Smooth muscle cell (in vitro differentiated cells): ENCODE data around the gene TROAP. TPM values are rescaled to one million over a fixed set of nuclear protein-coding genes. Genes with fewer than 3 reads are reported as not detected.

ENCODE experiments used
- DNase-seq: peaks from one replicate; lab custom pipeline; 2025; ENCODE audit not compliant: unreplicated experiment; lab: John Stamatoyannopoulos, UW
- H2AFZ ChIP-seq: fragments of 200-600 bp; sonication (generic); 2 replicates; pipeline ENCODE4 v1.6.0; 2016; ENCODE audit warnings: antibody characterized with exemption, low read depth, mild to moderate bottlenecking
- H3F3A ChIP-seq: fragments of 200-600 bp; sonication (generic); 2 replicates; pipeline ENCODE4 v1.6.0; 2017; ENCODE audit warnings: antibody characterized with exemption, low read depth
- H3K27ac ChIP-seq: fragments of 200-600 bp; sonication (generic); 2 replicates; pipeline ENCODE4 v1.5.1; 2016; ENCODE audit warnings: low read depth, mild to moderate bottlenecking
- H3K27me3 ChIP-seq: fragments of 200-600 bp; sonication (generic); 2 replicates; pipeline ENCODE4 v1.6.1; 2016; ENCODE audit warnings: low read depth, mild to moderate bottlenecking
- H3K36me3 ChIP-seq: fragments of 200-600 bp; sonication (generic); 2 replicates; pipeline ENCODE4 v1.5.1; 2016; ENCODE audit warnings: low read depth
- H3K4me1 ChIP-seq: fragments of 200-600 bp; sonication (generic); 2 replicates; pipeline ENCODE4 v1.5.1; 2016; ENCODE audit warnings: low read depth
- H3K4me2 ChIP-seq: fragments of 200-600 bp; sonication (generic); 2 replicates; pipeline ENCODE4 v1.6.0; 2016; ENCODE audit warnings: mild to moderate bottlenecking
- H3K4me3 ChIP-seq: fragments of 200-600 bp; sonication (generic); 2 replicates; pipeline ENCODE4 v1.5.1; 2016; ENCODE audit warnings: mild to moderate bottlenecking
- H3K79me2 ChIP-seq: fragments of 200-600 bp; sonication (generic); 2 replicates; pipeline ENCODE4 v1.6.0; 2016; ENCODE audit warnings: low read depth, mild to moderate bottlenecking
- H3K9ac ChIP-seq: fragments of 200-600 bp; sonication (generic); 2 replicates; pipeline ENCODE4 v1.6.0; 2016; ENCODE audit warnings: low read depth
- H3K9me3 ChIP-seq: fragments of 200-600 bp; sonication (generic); replicated peaks from 2 replicates; pipeline ENCODE4 v1.5.1; 2016; ENCODE audit warnings: low read depth
- H4K20me1 ChIP-seq: fragments of 200-600 bp; sonication (generic); 2 replicates; pipeline ENCODE4 v1.6.0; 2016; ENCODE audit warnings: low read depth
- WGBS: methylation state at CpG from one replicate; pipeline ENCODE4 v1.1.7; 2016; ENCODE audit warnings: low lambda C conversion rate; 5-methylcytosine and 5-hydroxymethylcytosine counted together
- polyA plus RNA-seq: library from polyadenylated mRNA; unstranded; fragments of >200 nt; fragmentation: Nextera tagmentation; extraction: Ambion mirVana; gene quantifications from 2 replicates; pipeline ENCODE4 v1.2.1, GENCODE V29; 2016
- total RNA-seq: library from RNA; depleted of rRNA; stranded (reverse); fragments of >200 nt; gene quantifications from 2 replicates; pipeline ENCODE4 v1.2.3, GENCODE V29; 2014
- TF ChIP-seq, protein P1 (sequence below): fragments of 200-600 bp; sonication (generic); IDR thresholded peaks from 2 replicates; pipeline ENCODE4 v1.5.1; 2017; ENCODE audit warnings: borderline replicate concordance, mild to moderate bottlenecking, antibody characterized with exemption; ENCODE audit not compliant: insufficient read depth, poor library complexity, severe bottlenecking

Gene TROAP, protein sequence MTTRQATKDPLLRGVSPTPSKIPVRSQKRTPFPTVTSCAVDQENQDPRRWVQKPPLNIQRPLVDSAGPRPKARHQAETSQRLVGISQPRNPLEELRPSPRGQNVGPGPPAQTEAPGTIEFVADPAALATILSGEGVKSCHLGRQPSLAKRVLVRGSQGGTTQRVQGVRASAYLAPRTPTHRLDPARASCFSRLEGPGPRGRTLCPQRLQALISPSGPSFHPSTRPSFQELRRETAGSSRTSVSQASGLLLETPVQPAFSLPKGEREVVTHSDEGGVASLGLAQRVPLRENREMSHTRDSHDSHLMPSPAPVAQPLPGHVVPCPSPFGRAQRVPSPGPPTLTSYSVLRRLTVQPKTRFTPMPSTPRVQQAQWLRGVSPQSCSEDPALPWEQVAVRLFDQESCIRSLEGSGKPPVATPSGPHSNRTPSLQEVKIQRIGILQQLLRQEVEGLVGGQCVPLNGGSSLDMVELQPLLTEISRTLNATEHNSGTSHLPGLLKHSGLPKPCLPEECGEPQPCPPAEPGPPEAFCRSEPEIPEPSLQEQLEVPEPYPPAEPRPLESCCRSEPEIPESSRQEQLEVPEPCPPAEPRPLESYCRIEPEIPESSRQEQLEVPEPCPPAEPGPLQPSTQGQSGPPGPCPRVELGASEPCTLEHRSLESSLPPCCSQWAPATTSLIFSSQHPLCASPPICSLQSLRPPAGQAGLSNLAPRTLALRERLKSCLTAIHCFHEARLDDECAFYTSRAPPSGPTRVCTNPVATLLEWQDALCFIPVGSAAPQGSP
- total RNA-seq (2.6 and 3.7 TPM in 2 replicates), polyA plus RNA-seq (8.5 and 10.2 TPM in 2 replicates)

DNA sequence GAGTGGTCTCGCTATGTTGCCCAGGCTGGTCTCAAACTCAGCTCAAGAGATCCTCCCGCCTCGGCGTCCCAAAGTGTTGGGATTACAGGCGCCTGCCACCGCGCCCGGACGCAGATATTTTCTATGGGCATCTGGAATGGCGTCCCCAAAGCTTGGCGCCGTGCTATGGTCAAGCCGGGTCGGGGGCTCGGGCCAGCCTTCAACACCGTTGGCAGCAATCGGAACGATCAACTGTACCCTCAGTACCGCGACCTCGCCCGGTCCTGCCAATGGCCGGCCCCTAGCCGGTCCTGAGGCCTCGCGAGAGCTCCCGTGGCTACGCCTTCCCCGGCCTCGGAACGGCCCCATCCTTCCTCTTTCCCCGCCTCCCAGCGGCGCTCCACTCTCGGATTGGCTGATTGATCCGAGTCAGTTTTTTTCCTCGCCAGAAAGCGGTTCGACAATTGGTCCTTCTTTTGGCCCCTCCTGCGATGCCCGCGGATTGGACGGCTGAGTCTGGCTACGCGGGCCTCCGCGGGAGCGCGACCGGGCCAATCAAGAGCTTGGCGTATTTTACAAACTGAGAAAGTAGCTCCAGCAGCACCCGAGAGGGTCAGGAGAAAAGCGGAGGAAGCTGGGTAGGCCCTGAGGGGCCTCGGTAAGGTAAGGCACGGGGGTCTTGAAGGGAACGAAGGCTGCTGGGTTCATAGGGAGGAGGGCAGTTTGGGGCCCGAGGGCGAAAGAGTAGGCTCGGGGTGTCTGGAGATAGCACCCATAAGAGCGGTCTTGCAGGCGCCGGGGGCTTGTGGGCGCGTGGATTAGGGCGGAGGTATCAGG, at the start of gene TROAP:
Gene TROAP (plus strand): TSS at position 548 of the 816 bp plus-strand sequence. CDS start 354 bp downstream, outside the sequence.
- peak; percentile 86 for DNase-seq
- no peaks in the 10 kb centered on the region for H3F3A ChIP-seq
- no peaks in the 10 kb centered on the region for H3K9me3 ChIP-seq
- H4K20me1 ChIP-seq = no peaks in the 10 kb centered on the region
- no peaks in the 10 kb centered on the region for H3K27me3 ChIP-seq
- H3K79me2 ChIP-seq = peaks cover 4% of the 10 kb centered on the region
- H3K36me3 ChIP-seq = no peaks in the 10 kb centered on the region
- H3K9ac ChIP-seq = peak within 1 kb of the TSS; percentile 67
- peak within 1 kb of the TSS; percentile 66 for H3K4me3 ChIP-seq
- 1% methylated on average over 65 of the region's 65 CpGs for WGBS
- peaks cover 7% of the 10 kb centered on the region for H3K4me1 ChIP-seq
- no peak within 1 kb of the TSS for H3K27ac ChIP-seq
- TF ChIP-seq, protein P1, sequence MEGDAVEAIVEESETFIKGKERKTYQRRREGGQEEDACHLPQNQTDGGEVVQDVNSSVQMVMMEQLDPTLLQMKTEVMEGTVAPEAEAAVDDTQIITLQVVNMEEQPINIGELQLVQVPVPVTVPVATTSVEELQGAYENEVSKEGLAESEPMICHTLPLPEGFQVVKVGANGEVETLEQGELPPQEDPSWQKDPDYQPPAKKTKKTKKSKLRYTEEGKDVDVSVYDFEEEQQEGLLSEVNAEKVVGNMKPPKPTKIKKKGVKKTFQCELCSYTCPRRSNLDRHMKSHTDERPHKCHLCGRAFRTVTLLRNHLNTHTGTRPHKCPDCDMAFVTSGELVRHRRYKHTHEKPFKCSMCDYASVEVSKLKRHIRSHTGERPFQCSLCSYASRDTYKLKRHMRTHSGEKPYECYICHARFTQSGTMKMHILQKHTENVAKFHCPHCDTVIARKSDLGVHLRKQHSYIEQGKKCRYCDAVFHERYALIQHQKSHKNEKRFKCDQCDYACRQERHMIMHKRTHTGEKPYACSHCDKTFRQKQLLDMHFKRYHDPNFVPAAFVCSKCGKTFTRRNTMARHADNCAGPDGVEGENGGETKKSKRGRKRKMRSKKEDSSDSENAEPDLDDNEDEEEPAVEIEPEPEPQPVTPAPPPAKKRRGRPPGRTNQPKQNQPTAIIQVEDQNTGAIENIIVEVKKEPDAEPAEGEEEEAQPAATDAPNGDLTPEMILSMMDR = no peak
- peak within 1 kb of the TSS; percentile 83 for H2AFZ ChIP-seq
- peak within 1 kb of the TSS; percentile 89 for H3K4me2 ChIP-seq

DNA sequence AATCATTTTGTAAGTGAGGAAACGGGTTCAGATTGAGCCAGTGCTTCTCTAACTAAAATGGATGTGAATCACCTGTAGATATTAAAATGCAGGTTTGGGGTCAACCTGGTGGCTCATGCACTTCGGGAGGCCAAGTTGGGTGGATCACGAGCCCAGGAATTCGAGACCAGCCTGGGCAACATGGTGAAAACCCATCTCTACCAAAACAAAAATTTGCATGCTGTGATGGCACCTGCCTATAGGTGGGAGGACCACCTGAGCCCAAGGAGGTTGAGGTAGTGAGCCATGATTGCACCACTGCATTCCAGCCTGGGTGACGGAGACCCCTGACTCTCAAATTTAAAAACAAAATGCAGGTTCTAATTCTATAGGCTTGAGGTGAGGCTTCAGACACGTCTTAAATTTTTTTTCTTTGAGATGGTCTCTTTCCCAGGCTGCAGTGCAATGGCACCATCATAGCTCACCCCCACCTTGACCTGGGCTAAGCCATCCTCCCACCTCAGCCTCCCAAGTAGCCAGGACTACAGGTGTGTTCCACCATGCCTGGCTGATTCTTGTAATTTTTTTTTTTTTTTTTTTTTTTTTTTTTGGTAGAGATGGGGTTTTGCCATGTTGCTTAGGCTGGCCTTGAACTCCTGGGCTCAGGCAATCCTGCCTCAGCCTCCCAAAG, 49.2 kb upstream of the TROAP start:
- TF ChIP-seq, protein P1 = no peak
- Histone ChIP-seq H3K4me3 (no peak overlapping the region), H2AFZ (no peak overlapping the region), H3K79me2 (peaks cover 13% of the 10 kb centered on the region), H3K4me2 (no peak overlapping the region), H4K20me1 (peaks cover 57% of the 10 kb centered on the region), H3K27me3 (no peaks in the 10 kb centered on the region), H3K9me3 (no peaks in the 10 kb centered on the region), H3K36me3 (peaks cover 17% of the 10 kb centered on the region), H3K4me1 (peaks cover 4% of the 10 kb centered on the region), H3F3A (peaks cover 28% of the 10 kb centered on the region), H3K27ac (no peak overlapping the region), H3K9ac (no peak overlapping the region)
- WGBS = 98% methylated on average over 6 of the region's 6 CpGs
- DNase-seq = no peak

DNA sequence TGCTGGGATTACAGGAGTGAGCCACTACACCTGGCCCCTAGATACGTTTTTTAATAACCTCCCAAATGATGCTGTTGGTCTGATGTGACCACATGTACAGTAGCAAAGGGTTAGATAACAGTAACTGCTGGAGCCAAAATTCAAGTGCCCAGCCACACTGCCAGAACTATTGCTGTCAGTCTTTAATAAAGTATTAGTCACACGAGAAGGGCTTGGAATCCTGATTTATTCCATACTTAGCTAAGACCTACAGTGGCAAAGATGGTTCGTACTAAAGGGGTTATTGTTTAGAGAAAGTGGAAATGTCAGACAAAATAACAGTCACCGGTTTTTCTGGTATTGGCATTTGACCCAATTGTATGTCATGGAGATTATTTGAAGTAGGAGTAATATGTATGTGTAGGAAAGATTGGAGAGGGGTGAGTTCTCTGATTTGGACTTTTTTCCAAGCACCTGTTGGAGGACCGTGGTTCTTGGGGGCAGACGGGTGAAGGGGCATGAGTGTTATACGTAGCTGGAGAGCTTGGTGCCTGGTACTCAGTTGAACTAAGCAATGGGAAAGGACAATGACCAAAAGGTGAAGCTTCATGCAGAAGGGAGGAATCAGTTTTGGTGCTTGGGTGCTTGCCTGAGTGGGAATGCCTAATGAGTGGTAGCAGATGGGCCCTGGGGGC, 48.5 kb upstream of the TROAP start:
- peaks cover 9% of the 10 kb centered on the region for H3K79me2 ChIP-seq
- H2AFZ ChIP-seq = no peak overlapping the region
- H3K27me3 ChIP-seq = no peaks in the 10 kb centered on the region
- H3K27ac ChIP-seq = no peak overlapping the region
- H3K36me3 ChIP-seq = peaks cover 17% of the 10 kb centered on the region
- no peaks in the 10 kb centered on the region for H3K9me3 ChIP-seq
- peaks cover 28% of the 10 kb centered on the region for H3F3A ChIP-seq
- 91% methylated on average over 7 of the region's 7 CpGs for WGBS
- H3K9ac ChIP-seq = no peak overlapping the region
- TF ChIP-seq, protein P1 = no peak
- H4K20me1 ChIP-seq = peaks cover 50% of the 10 kb centered on the region
- no peak overlapping the region for H3K4me3 ChIP-seq
- DNase-seq = no peak
- H3K4me1 ChIP-seq = no peaks in the 10 kb centered on the region
- H3K4me2 ChIP-seq = no peak overlapping the region
